GM10266 (cell line): ENCODE measurements around the gene RALGPS1.

Experiments
- DNase-seq: peaks from one replicate; pipeline ENCODE4 v3.0.0; 2012; ENCODE audit errors: extremely low spot score
- TF ChIP-seq, protein P1 (sequence below): IDR thresholded peaks from 2 replicates; pipeline ENCODE4 v1.5.1; 2012; ENCODE audit warnings: mild to moderate bottlenecking, low read depth; ENCODE audit not compliant: control insufficient read depth, insufficient read depth; ENCODE audit errors: missing control alignments

RALGPS1 gene

DNA sequence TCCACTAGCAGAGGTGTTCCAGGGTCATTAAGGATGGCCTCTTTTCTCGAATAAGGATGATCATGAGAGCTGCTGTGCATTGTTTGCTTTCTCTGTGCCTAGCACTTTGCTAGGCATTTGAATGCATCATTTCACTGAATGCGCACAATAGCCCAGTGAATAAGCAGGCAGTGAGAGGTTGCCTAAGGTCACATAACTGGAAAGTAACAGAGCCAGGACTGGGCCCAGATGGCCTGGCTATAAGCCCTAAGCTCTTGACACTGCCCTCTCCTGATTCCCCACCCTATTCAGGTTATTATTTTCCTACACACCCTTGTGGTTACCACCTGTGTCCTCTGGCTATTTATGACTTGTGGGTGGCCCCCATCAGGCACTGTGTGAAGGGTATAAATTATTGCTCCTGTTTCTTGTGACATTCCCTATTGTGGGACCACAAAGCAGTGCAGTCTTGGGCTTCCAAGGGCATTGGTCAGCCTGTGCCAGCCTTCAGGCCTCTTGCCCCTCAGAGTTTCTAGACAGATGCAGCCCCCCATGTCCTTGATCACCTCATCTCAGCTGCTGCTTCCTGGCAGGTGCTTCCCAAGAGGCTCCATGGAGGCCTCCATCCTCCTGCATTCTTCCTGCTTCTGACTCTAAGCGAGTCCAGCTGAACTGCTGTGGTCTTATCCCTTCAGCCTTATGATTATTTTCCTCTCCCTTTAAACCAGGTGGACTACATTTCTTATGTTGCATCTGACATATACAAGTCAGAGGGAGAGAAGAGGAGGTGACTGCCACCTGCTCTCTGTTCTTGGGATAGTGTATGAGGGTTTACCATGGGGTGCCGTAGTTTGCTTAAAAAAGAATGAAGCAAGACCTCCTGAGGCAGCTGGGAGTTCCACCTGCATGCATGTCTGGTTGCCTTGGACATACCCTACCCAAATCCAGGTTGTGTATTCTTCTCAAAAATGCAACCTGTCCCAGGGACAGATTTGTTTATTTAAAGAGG lies 160.3 kb downstream of the RALGPS1 start:
- TF ChIP-seq, protein P1, sequence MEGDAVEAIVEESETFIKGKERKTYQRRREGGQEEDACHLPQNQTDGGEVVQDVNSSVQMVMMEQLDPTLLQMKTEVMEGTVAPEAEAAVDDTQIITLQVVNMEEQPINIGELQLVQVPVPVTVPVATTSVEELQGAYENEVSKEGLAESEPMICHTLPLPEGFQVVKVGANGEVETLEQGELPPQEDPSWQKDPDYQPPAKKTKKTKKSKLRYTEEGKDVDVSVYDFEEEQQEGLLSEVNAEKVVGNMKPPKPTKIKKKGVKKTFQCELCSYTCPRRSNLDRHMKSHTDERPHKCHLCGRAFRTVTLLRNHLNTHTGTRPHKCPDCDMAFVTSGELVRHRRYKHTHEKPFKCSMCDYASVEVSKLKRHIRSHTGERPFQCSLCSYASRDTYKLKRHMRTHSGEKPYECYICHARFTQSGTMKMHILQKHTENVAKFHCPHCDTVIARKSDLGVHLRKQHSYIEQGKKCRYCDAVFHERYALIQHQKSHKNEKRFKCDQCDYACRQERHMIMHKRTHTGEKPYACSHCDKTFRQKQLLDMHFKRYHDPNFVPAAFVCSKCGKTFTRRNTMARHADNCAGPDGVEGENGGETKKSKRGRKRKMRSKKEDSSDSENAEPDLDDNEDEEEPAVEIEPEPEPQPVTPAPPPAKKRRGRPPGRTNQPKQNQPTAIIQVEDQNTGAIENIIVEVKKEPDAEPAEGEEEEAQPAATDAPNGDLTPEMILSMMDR, result no peak
- no peak for DNase-seq

DNA sequence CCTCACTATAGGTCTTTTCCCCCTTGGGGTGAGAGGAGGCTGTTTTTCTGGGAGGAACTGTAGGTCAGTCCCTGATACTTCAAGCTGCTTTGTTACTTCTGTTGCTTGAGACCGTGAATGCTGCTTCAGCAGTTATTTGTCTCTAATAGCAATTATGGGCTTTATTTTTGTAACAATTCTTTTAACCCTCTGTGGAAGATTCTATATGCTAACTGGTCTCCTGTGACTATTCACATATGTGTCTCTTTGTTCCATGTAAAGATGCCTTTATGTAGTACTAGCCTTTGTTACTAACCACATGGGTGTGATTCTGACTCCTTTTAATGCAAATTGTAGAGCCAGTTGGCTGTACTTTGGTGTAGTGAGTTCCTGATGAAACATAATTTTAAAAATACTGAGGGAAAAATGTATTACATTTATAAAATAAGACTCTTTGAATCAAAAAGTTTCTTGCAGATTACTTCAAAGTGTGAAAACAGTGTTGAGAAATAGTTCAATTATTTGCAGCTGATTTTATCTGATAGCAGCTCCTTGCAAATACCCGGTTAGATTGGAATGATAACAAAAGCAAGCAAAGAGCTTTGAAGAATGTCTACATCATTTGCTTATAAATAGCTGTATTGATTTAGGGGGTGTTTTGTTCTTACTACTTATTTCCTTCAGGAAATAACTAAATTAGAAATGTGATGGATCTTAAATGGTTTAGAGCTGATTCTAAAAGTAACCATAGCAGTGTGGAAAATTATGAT lies 161.2 kb downstream of the RALGPS1 start:
- DNase-seq, result no peak
- TF ChIP-seq, protein P1, result no peak

DNA sequence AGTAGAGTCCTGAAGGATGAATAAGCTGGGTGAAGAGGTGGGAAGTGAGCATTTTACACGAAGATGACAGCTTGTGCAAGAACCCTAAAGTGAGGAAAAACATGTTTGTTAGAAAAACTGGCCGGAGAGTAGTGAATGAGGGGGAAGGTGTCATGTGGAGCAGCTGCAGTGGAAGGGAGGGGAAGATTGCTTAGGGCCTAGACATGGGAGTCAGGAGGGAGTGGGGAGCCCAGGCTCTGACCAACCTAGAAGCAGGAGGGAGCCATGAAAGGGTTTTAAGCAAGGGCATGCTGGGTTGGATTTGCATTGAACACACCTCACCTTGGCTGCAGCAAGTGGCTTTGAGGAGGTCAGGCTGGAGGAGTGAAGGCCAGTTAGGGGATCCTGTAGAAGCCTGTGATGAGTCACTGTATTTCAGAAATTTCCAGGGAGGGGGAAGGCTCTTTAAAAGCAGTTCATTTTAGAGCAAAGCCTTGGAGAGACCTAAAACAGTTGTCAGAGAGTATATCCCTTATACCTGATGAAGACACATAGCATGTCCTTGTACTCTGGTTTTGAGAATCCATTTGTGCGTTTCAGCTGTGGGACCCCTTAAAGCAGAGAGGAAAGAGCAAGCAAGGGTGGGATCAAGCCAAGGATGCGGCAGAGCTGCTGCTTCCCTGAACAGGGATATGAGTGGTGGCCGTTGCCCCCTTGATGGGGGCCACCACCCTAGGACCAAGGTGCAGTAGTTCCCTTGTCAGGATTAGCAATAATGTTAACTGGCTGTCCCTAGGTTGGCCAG lies 162.5 kb downstream of the RALGPS1 start:
- no peak for DNase-seq

DNA sequence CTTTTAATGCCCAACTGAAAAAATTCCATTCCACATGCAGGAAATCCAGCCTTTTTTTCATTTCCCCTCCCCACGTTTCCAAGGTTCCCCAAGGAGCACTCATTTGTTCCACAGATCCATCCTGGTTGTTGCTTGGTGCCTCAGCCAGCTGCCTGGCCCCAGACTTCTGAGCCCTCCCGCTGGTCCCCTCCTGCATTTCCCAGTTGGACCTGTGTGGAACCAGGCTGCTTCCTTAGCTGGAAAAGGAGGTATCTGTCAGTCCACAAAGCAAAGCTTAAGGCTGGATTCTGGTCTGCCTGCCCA lies 163.0 kb downstream of the RALGPS1 start:
- DNase-seq, result no peak
- TF ChIP-seq, protein P1, result no peak

More for the DNA sequence above, 162.5 kb downstream of the RALGPS1 start:
- TF ChIP-seq, protein P1, result no peak

DNA sequence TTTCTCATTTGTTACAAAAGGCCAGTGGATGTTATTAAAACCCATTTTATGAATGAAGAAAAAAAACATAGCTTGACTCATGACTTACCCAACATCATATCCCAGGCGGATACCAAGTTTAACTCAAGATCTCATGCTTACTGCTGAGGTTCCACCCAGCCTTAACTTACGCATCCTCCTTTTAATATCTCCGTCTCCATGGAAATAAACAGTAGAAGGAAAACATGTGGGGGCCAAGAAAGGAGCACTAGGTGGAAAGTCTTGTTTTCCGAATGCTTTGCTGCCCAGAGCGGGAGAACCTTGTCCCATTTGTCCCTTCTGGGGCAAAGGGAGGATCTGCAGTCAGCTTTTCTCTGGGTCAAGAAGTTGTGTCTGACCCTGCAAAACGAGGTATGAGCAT lies 163.8 kb downstream of the RALGPS1 start:
- no peak for DNase-seq
- TF ChIP-seq, protein P1, result no peak

DNA sequence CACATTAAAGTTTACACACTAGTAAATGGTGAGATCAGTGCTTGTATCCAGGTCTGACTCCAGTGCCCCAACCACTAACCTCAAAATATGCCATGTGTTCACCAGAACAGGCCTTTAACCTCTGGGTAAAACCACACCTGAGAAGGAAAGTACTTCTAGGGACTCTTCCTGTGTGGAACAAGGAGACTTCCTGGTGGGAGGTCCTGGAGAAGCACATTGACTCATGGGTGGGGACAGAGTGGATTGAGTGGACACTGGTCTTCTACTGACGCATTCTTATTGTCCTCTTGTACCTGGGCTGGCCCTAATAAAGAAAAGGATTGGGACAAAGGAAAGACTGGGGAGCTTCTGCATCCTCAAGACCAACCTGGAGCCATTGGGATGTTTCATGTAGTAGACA lies 164.4 kb downstream of the RALGPS1 start:
- TF ChIP-seq, protein P1, result no peak
- no peak for DNase-seq
